Endothelial cell of umbilical vein (primary cell): ENCODE data around the gene CFAP73. TPM values are rescaled to one million over a fixed set of nuclear protein-coding genes. Genes with fewer than 3 reads are reported as not detected.

ENCODE experiments used
- BruUV-seq: library from RNA; stranded (reverse); fragments of 400-500 nt; replicated peaks from 2 replicates; lab custom pipeline; 2021; lab: Mats Ljungman, UMichigan
- CTCF ChIA-PET: fragments of 300-600, 350-600 bp; sonication (Branson Sonifier 250); formaldehyde crosslinking; loops from one replicate; lab custom pipeline; 2021; ENCODE audit warnings: antibody characterized with exemption, inconsistent platforms; lab: Charles Lee
- POLR2A ChIA-PET: fragments of 300-600, 350-600 bp; sonication (Branson Sonifier 250); formaldehyde crosslinking; loops from one replicate; lab custom pipeline; 2021; ENCODE audit warnings: antibody characterized with exemption, inconsistent platforms; lab: Charles Lee
- DNase-seq: peaks from one replicate; pipeline ENCODE4 v3.0.0-alpha.2; 2011; ENCODE audit warnings: low read depth, low spot score
- FAIRE-seq: peaks from 2 replicates; lab custom pipeline; 2011; peaks lifted over from hg19 to GRCh38; lab: Jason Lieb, UNC
- H2AFZ ChIP-seq: 2 replicates; pipeline ENCODE4 v1.6.0; 2012; ENCODE audit warnings: low read depth, low read length, control low read depth, inconsistent platforms
- H3K27ac ChIP-seq: 2 replicates; pipeline ENCODE4 v1.5.1; 2011; ENCODE audit warnings: low read depth, mild to moderate bottlenecking, control low read depth, low read length, moderate library complexity; ENCODE audit not compliant: insufficient read depth
- H3K27me3 ChIP-seq, 2 experiments: 2 replicates each; pipeline versions ENCODE4 v1.6.0 to v1.6.1; 2011; ENCODE audit warnings: low read length in 2 of 2, mixed read lengths in 1 of 2; ENCODE audit not compliant: control insufficient read depth in 2 of 2, insufficient read depth in 2 of 2
- H3K36me3 ChIP-seq, 2 experiments: 2 replicates in 1 of 2; 3 replicates in 1 of 2; pipeline ENCODE4 v1.5.1; 2011; ENCODE audit warnings: low read length in 2 of 2, mild to moderate bottlenecking in 1 of 2, moderate library complexity in 1 of 2; ENCODE audit not compliant: control insufficient read depth in 2 of 2, insufficient read depth in 2 of 2; ENCODE audit errors: extremely low read depth in 1 of 2
- H3K4me1 ChIP-seq: 3 replicates; pipeline ENCODE4 v1.5.1; 2011; ENCODE audit warnings: mild to moderate bottlenecking, low read length; ENCODE audit not compliant: control insufficient read depth, insufficient read depth; ENCODE audit errors: extremely low read depth
- H3K4me2 ChIP-seq: 2 replicates; pipeline ENCODE4 v1.6.1; 2011; ENCODE audit warnings: low read length, control low read depth, mixed read lengths; ENCODE audit not compliant: insufficient read depth
- H3K4me3 ChIP-seq, 3 experiments: fragments of 200-600 bp in 1 of 3; sonication (generic), shearing (Covaris generic) in 1 of 3; replicated peaks in 1 of 3; 2 replicates each; pipeline ENCODE4 v1.5.1; 2011 to 2016; ENCODE audit warnings: control low read depth in 3 of 3, low read length in 3 of 3, mild to moderate bottlenecking in 2 of 3, inconsistent platforms in 1 of 3, low read depth in 1 of 3, moderate library complexity in 1 of 3; ENCODE audit not compliant: insufficient read depth in 1 of 3
- H3K79me2 ChIP-seq: 2 replicates; pipeline ENCODE4 v1.6.0; 2012; ENCODE audit warnings: low read length, inconsistent platforms; ENCODE audit not compliant: control insufficient read depth, insufficient read depth
- H3K9ac ChIP-seq: replicated peaks from 2 replicates; pipeline ENCODE3; 2011; ENCODE audit warnings: low read length, control low read depth; ENCODE audit not compliant: insufficient read depth; ENCODE audit errors: extremely low read depth
- H3K9me1 ChIP-seq: replicated peaks from 3 replicates; pipeline ENCODE4 v1.6.0; 2011; ENCODE audit warnings: mild to moderate bottlenecking, low read length; ENCODE audit not compliant: control insufficient read depth, insufficient read depth; ENCODE audit errors: extremely low read depth
- H3K9me3 ChIP-seq: replicated peaks from 2 replicates; pipeline ENCODE4 v1.5.1; 2012; ENCODE audit warnings: low read length, inconsistent platforms; ENCODE audit not compliant: control insufficient read depth, insufficient read depth
- H4K20me1 ChIP-seq: replicated peaks from 2 replicates; pipeline ENCODE3; 2011; ENCODE audit warnings: mild to moderate bottlenecking, low read length; ENCODE audit not compliant: control insufficient read depth, insufficient read depth; ENCODE audit errors: extremely low read depth
- CTCF ChIP-seq, 2 donors: IDR thresholded peaks; 1 replicate in 1 of 2; 2 replicates in 1 of 2; pipeline ENCODE4 v1.5.1; 2011; ENCODE audit warnings: low read length in 2 of 2, mild to moderate bottlenecking in 2 of 2, moderate library complexity in 2 of 2, control low read depth in 1 of 2, inconsistent platforms in 1 of 2, low read depth in 1 of 2; ENCODE audit not compliant: insufficient read depth in 1 of 2; ENCODE audit errors: extremely low read depth in 1 of 2
- EZH2 ChIP-seq: IDR thresholded peaks from 2 replicates; pipeline ENCODE4 v1.6.1; 2012; ENCODE audit warnings: borderline replicate concordance, low read depth, mild to moderate bottlenecking, moderate library complexity, low read length, inconsistent platforms; ENCODE audit not compliant: severe bottlenecking
- FOS ChIP-seq: IDR thresholded peaks from 2 replicates; pipeline ENCODE4 v1.6.1; 2011; ENCODE audit warnings: mild to moderate bottlenecking, low read length, moderate library complexity, borderline replicate concordance; ENCODE audit not compliant: insufficient read depth
- GATA2 ChIP-seq: IDR thresholded peaks from 2 replicates; pipeline ENCODE4 v1.7.0; 2011; ENCODE audit warnings: low read depth, mild to moderate bottlenecking, moderate library complexity, mixed read lengths, low read length; ENCODE audit not compliant: insufficient read length, insufficient read depth
- JUN ChIP-seq: IDR thresholded peaks from 2 replicates; pipeline ENCODE4 v1.6.1; 2011; ENCODE audit warnings: borderline replicate concordance, low read depth; ENCODE audit not compliant: insufficient read length, insufficient read depth
- MYC ChIP-seq: IDR thresholded peaks from one replicate; pipeline ENCODE4 v1.6.1; 2011; ENCODE audit warnings: mild to moderate bottlenecking, low read depth, low read length
- POLR2A ChIP-seq: IDR thresholded peaks from 2 replicates; pipeline ENCODE4 v1.6.1; 2012; ENCODE audit warnings: low read depth, mild to moderate bottlenecking, control low read depth, low read length
- POLR2AphosphoS5 ChIP-seq: IDR thresholded peaks from 2 replicates; pipeline ENCODE4 v1.6.1; 2012; ENCODE audit warnings: low read depth, mild to moderate bottlenecking, control low read depth, low read length, moderate library complexity; ENCODE audit not compliant: insufficient read depth
- dilution Hi-C: fragments of 300-500 bp; cut with MboI; formaldehyde crosslinking; loops from one replicate; pipeline ENCODE4 v1.15.0; 2019; ENCODE audit warnings: low sequenced_read_pairs; ENCODE audit not compliant: extremely low pct_ligation_motif_present
- intact Hi-C: fragments of 100-400 bp; cut with micrococcal nuclease; formaldehyde crosslinking; loops from one replicate; pipeline ENCODE4 v1.10.0; 2022
- polyA plus RNA-seq, 4 experiments: library from polyadenylated mRNA; depleted of rRNA in 3 of 4; stranded (reverse) in 3 of 4; unstranded in 1 of 4; fragments of >200 nt; gene quantifications; 2 replicates each; pipeline versions ENCODE4 v1.2.1 to v1.2.3, GENCODE V29; 2011 to 2012; ENCODE audit warnings: missing spikeins in 1 of 4
- total RNA-seq: library from RNA; stranded (reverse); gene quantifications from 2 replicates; pipeline ENCODE4 v1.2.3, GENCODE V29; 2021
- TF ChIP-seq, protein P1 (sequence below): IDR thresholded peaks from 2 replicates; pipeline ENCODE4 v1.6.1; 2011; ENCODE audit not compliant: insufficient read depth, insufficient read length

CFAP73 gene
- total and polyA plus RNA-seq, 2 donors (not counting 3 experiments of a cell fraction or from before 2014, with no cell fraction given): not detected

DNA sequence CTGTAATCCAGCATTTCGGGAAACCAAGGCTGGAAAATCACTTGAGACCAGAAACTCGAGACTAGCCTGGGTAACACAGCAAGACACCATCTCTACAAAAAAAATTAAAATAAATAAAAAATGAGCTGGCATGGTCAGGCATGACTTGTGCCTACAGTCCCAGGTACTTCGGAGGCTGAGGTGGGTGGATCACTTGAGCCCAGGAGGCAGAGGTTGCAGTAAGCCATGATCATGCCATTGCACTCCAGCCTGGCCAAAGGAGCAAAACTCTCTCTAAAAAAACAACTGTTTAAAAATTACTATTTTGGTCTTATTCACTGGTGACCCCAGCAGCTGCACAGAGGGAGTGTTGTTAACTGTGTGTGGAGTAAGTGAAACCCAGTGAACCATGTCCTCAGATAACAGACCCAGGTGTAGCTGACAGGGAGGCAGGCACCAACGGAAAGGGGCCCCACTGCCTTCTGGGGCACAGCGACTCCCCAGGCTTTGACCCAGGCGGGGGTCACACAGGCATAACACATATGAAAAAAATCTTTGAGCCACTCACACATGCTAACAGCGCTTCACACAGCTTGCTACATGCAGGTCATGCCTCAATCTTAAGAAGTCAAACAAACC, 23.7 kb downstream of the CFAP73 start:
- CTCF ChIA-PET: interaction anchor here (1.1 to 6.4 kb wide), 4 partner anchors 8 to 180 kb away, joined by 3 to 83 read pairs (median 18); no protein-coding TSS in a partner anchor
- BruUV-seq: no TSS peak
- Histone ChIP-seq H3K4me1 (no peaks in the 10 kb centered on the region), H3K36me3 (peaks cover 28 to 49% of the 10 kb centered on the region in 2 experiments), H3K9ac (no peak overlapping the region), H3K27ac (no peak overlapping the region), H3K4me2 (no peak overlapping the region), H3K9me3 (no peaks in the 10 kb centered on the region), H3K79me2 (no peaks in the 10 kb centered on the region), H2AFZ (no peak overlapping the region), H4K20me1 (no peaks in the 10 kb centered on the region), H3K27me3 (no peaks in the 10 kb centered on the region), H3K4me3 (no peak overlapping the region), H3K9me1 (no peaks in the 10 kb centered on the region)
- DNase-seq (no peak), FAIRE-seq (no peak)
- POLR2A ChIA-PET: no interaction called here
- no peak for TF ChIP-seq POLR2AphosphoS5
- TF ChIP-seq, protein P1, sequence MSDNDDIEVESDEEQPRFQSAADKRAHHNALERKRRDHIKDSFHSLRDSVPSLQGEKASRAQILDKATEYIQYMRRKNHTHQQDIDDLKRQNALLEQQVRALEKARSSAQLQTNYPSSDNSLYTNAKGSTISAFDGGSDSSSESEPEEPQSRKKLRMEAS: no peak
- TF ChIP-seq EZH2: no peak
- no peak for TF ChIP-seq JUN
- no peak for TF ChIP-seq POLR2A
- TF ChIP-seq MYC: no peak
- TF ChIP-seq FOS: no peak
- TF ChIP-seq CTCF (IDR thresholded peaks at IDR 0.05; ENCODE audit: extremely low read depth in 1 of 2, insufficient read depth in 1 of 2, low read depth in 1 of 2, low read length in 2 of 2): no peak
- TF ChIP-seq GATA2: no peak
- dilution Hi-C loops (no loop called here), intact Hi-C loops (no loop called here)
